Measurements from ENCODE around the gene TC2N.
"Not testable (repeated sequence)": the region's sequence is repeated elsewhere in the genome, so short reads cannot be mapped to it uniquely, and the experiment has no call there.

Gene TC2N

GRCh38 chr14:91867316-91867988, at the start of gene TC2N:
Gene TC2N, minus strand, starts transcription at chr14:91867536. Its CDS starts 53,767 bp downstream, at chr14:91813769.
- no peak for DNase-seq

- DNase-seq: no peak
Observed at GRCh38 chr14:91912035-91912434, 44.7 kb upstream of the TC2N start.

GRCh38 chr14:91911474-91912032, 44.2 kb upstream of the TC2N start:
- no peak for DNase-seq

GRCh38 chr14:91910196-91910595, 42.9 kb upstream of the TC2N start:
- DNase-seq: no peak

GRCh38 chr14:91906374-91906773, 39.0 kb upstream of the TC2N start:
- DNase-seq: no peak

GRCh38 chr14:91904956-91905645, 37.8 kb upstream of the TC2N start:
- no peak for DNase-seq

GRCh38 chr14:91904483-91904882, 37.1 kb upstream of the TC2N start:
- no peak for DNase-seq

GRCh38 chr14:91903070-91903469, 35.7 kb upstream of the TC2N start:
- no peak for DNase-seq

- no peak for DNase-seq
Observed at GRCh38 chr14:91902336-91902735, 35.0 kb upstream of the TC2N start.

- DNase-seq: no peak
Observed at GRCh38 chr14:91901449-91902226, 34.3 kb upstream of the TC2N start.

GRCh38 chr14:91899806-91900205, 32.5 kb upstream of the TC2N start:
- no peak for DNase-seq

- DNase-seq: no peak
Observed at GRCh38 chr14:91899213-91899612, 31.9 kb upstream of the TC2N start.

GRCh38 chr14:91898372-91898771, 31.0 kb upstream of the TC2N start:
- no peak for DNase-seq

- DNase-seq: not testable (repeated sequence)
Observed at GRCh38 chr14:91897716-91898115, 30.4 kb upstream of the TC2N start.

GRCh38 chr14:91897106-91897701, 29.9 kb upstream of the TC2N start:
- no peak for DNase-seq

- no peak for DNase-seq
Observed at GRCh38 chr14:91896419-91896818, 29.1 kb upstream of the TC2N start.

- DNase-seq: no peak
Observed at GRCh38 chr14:91893669-91894068, 26.3 kb upstream of the TC2N start.

- DNase-seq: peak; percentile 13
Observed at GRCh38 chr14:91893007-91893406, 25.7 kb upstream of the TC2N start.

GRCh38 chr14:91891721-91892220, 24.4 kb upstream of the TC2N start:
- no peak for DNase-seq

- no peak for DNase-seq
Observed at GRCh38 chr14:91891101-91891500, 23.8 kb upstream of the TC2N start.

GRCh38 chr14:91890291-91890749, 23.0 kb upstream of the TC2N start:
- DNase-seq: no peak

- DNase-seq: no peak
Observed at GRCh38 chr14:91889477-91890211, 22.3 kb upstream of the TC2N start.

All from HCEC 1CT (cell line).